ENCODE measurements around the gene MORN5. TPM values are rescaled to one million over a fixed set of nuclear protein-coding genes. Genes with fewer than 3 reads are reported as not detected.

The MORN5 gene
- total RNA-seq, 6 donors from 2014 or later, result 3.5 to 33.5 (median 10.5) TPM; not detected in 1

DNA sequence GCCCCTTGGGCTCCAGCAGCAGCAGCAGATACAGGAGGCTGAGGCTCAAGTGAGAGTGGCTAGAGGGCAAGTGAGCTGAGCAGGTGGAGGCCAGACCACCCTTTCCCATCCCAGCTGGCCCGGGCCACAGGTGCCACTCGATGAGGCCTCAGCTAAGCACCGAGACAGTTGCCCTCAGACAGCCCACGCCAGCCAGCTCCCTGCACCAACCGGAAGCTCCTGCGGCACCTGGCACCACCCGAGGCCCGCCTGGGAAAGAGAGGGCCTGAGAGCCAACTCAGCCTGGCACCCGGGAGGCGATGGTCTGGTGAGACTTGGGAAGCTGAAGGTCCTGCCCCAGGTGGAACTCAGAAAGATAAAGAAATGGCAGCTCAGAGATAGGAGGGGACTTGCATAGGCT lies 38.3 kb upstream of the MORN5 start:
- Histone ChIP-seq H3K27ac (no peak overlapping the region), H3K27me3 (peaks cover 0 to 12% (median 2%) of the 10 kb centered on the region in 4 donors), H3K4me1 (peaks cover 8 to 18% (median 13%) of the 10 kb centered on the region in 4 donors), H3K4me3 (no peak overlapping the region), H3K9me3 (no peaks in the 10 kb centered on the region), H3K36me3 (no peaks in the 10 kb centered on the region)
- WGBS, 2 donors, result 97% methylated on average over 10 of the region's 10 CpGs; no CpG with 5 or more reads in 1 of the 2 donors
- ATAC-seq (ENCODE audit: low FRiP score in 2 of 2) (no peak), DNase-seq (no peak)
- TF ChIP-seq POLR2A (IDR thresholded peaks at IDR 0.05), result no peak
- no peak for TF ChIP-seq EP300 (IDR thresholded peaks at IDR 0.05)
- TF ChIP-seq, protein P1, sequence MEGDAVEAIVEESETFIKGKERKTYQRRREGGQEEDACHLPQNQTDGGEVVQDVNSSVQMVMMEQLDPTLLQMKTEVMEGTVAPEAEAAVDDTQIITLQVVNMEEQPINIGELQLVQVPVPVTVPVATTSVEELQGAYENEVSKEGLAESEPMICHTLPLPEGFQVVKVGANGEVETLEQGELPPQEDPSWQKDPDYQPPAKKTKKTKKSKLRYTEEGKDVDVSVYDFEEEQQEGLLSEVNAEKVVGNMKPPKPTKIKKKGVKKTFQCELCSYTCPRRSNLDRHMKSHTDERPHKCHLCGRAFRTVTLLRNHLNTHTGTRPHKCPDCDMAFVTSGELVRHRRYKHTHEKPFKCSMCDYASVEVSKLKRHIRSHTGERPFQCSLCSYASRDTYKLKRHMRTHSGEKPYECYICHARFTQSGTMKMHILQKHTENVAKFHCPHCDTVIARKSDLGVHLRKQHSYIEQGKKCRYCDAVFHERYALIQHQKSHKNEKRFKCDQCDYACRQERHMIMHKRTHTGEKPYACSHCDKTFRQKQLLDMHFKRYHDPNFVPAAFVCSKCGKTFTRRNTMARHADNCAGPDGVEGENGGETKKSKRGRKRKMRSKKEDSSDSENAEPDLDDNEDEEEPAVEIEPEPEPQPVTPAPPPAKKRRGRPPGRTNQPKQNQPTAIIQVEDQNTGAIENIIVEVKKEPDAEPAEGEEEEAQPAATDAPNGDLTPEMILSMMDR (IDR thresholded peaks at IDR 0.05), result no peak
- no peak for TF ChIP-seq POLR2AphosphoS5 (IDR thresholded peaks at IDR 0.05)

DNA sequence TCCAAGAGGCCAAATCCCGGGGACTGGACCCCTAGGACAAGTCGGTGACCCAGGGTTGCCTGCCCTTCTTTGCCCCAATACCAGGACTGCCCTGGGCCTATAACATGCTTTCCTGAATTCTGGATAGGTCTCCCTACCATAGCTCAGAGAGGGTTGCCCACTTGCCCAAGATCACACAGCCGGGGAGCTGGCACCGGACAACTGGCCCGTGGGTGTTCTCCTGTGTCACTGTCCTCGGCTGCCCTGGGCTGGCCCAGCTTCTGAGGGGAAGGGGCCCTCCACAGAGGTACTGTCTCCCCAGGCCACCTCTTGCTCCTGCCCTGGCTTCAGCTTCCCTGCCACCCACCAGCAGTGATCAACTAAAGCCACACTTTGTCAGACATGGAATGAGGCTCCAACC lies 37.8 kb upstream of the MORN5 start:
- H3K27me3 ChIP-seq, result peaks cover 0 to 15% (median 5%) of the 10 kb centered on the region in 4 donors
- ATAC-seq (ENCODE audit: low FRiP score in 2 of 2), result no peak
- no peak overlapping the region for H3K27ac ChIP-seq
- WGBS, 2 donors, result 97 to 100% methylated on average over 1 to 6 of the region's 6 CpGs
- DNase-seq, result no peak
- H3K9me3 ChIP-seq, result no peaks in the 10 kb centered on the region
- no peak for TF ChIP-seq POLR2AphosphoS5 (IDR thresholded peaks at IDR 0.05)
- TF ChIP-seq, protein P1 (IDR thresholded peaks at IDR 0.05), result no peak
- no peak for TF ChIP-seq POLR2A (IDR thresholded peaks at IDR 0.05)
- no peak for TF ChIP-seq EP300 (IDR thresholded peaks at IDR 0.05)
- no peak overlapping the region for H3K4me3 ChIP-seq
- H3K36me3 ChIP-seq, result no peaks in the 10 kb centered on the region
- H3K4me1 ChIP-seq, result peaks cover 13 to 23% (median 19%) of the 10 kb centered on the region in 4 donors

DNA sequence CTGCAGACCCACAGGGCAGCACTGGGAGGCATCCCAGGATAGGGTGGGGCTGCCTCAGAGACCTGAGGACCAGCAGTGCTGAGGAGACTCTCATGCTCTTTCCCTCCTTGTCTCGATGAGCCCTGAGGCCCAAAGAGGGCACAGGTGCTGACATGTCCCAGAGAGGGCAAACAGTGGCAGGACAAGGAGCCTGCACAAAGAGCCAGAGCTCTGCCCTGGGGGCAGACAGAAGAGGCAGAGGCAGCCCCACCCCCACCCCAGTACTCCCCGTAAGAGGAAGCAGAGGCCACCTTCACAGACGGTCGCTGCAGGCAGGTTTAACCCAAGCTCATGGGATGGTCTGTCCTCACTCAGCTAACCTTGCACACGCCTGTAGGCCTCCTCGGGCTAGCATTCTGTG lies 37.2 kb upstream of the MORN5 start:
- Histone ChIP-seq H3K4me1 (peaks cover 14 to 29% (median 23%) of the 10 kb centered on the region in 4 donors), H3K36me3 (no peaks in the 10 kb centered on the region), H3K27me3 (peaks cover 0 to 15% (median 6%) of the 10 kb centered on the region in 4 donors), H3K27ac (no peak overlapping the region), H3K4me3 (no peak overlapping the region), H3K9me3 (no peaks in the 10 kb centered on the region)
- no peak for ATAC-seq (ENCODE audit: low FRiP score in 2 of 2)
- TF ChIP-seq POLR2A (IDR thresholded peaks at IDR 0.05) (no peak), EP300 (IDR thresholded peaks at IDR 0.05) (no peak)
- TF ChIP-seq, protein P1 (IDR thresholded peaks at IDR 0.05), result no peak
- WGBS, 2 donors, result 41 to 60% methylated on average over 1 to 6 of the region's 6 CpGs
- DNase-seq, result no peak

DNA sequence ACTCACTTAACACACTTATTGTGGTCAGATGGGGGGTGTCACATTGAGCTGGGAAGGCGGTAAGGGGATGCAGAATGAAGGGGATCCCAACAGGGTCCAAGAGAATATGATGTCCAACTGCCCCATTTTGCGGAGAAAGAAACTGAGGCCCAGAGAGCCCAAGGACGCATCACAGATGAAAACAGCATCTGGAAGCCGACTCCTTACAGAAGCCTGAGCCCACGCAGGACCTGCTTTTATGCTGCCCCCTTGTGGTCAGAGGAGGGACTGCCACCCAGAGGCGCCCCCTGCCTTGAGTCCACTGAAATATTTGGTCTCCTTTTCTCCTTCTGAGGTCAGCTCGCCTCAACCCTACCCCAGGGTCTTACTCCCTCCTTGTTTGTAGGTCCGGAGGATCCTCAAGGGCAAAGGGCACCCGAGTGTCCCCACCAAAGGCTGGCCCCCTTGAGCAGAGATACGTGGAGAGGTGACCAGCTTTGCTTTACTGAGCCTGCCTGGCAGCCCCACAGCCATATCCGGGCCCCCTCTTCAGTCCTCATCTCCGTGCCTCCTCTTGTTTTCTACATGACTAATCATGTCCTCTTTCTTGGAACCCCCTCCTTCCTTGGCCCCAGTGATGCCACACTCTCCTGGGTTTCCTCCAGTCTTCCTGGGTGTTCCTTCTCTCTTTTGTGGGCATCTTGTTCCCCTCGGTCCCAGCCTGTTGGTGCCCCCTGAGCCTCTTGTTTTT lies 36.6 kb upstream of the MORN5 start:
- WGBS, 2 donors, result 30 to 31% methylated on average over 13 of the region's 13 CpGs
- no peaks in the 10 kb centered on the region for H3K9me3 ChIP-seq
- peak in 1 of 2 donors; percentile 65 for DNase-seq

More for the DNA sequence above, 36.6 kb upstream of the MORN5 start:
- Histone ChIP-seq H3K36me3 (no peaks in the 10 kb centered on the region), H3K27ac (no peak overlapping the region), H3K4me1 (peaks cover 15 to 35% (median 29%) of the 10 kb centered on the region in 4 donors), H3K27me3 (peaks cover 0 to 15% (median 6%) of the 10 kb centered on the region in 4 donors), H3K4me3 (no peak overlapping the region)
- no peak for TF ChIP-seq POLR2AphosphoS5 (IDR thresholded peaks at IDR 0.05)
- TF ChIP-seq, protein P1 (IDR thresholded peaks at IDR 0.05), result peak; percentile 84 to 96 (median 92)
- peak; percentile 52 to 62 for ATAC-seq (ENCODE audit: low FRiP score in 2 of 2)
